ENCODE results near the gene ZDHHC5.
A peak's percentile ranks its signal among the peaks of the same experiment; 100 is the strongest.
"Not testable (repeated sequence)": the region's sequence is repeated elsewhere in the genome, so short reads cannot be mapped to it uniquely, and the experiment has no call there.

The ZDHHC5 gene

GRCh38 chr11:57675176-57675941, 7.4 kb downstream of the ZDHHC5 start:
- DNase-seq, result no peak

GRCh38 chr11:57679396-57679795, 11.5 kb downstream of the ZDHHC5 start:
- DNase-seq, result no peak

- DNase-seq, result no peak
Measured at GRCh38 chr11:57680552-57680874, 12.6 kb downstream of the ZDHHC5 start.

GRCh38 chr11:57681168-57681567, 13.3 kb downstream of the ZDHHC5 start:
- DNase-seq, result no peak

GRCh38 chr11:57690474-57690873, 22.6 kb downstream of the ZDHHC5 start:
- not testable (repeated sequence) for DNase-seq

DNA sequence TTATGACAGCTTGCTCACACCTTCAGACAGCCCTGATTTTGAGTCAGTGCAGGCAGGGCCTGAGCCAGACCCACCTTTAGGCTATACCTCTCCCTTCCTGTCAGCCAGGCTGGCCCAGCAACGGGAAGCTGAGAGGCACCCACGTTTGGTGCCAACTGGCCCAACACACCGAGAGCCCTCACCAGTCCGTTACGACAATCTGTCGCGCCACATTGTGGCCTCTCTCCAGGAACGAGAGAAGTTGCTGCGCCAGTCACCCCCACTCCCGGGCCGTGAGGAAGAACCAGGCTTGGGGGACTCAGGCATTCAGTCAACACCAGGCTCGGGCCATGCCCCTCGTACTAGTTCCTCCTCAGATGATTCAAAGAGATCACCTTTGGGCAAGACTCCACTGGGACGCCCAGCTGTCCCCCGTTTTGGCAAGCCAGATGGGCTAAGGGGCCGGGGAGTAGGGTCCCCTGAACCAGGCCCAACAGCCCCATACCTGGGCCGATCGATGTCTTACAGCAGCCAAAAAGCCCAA, 31.0 kb downstream of the ZDHHC5 start:
- no peak for DNase-seq

- no peak for DNase-seq
Measured at GRCh38 chr11:57699813-57700212, 31.9 kb downstream of the ZDHHC5 start.

DNA sequence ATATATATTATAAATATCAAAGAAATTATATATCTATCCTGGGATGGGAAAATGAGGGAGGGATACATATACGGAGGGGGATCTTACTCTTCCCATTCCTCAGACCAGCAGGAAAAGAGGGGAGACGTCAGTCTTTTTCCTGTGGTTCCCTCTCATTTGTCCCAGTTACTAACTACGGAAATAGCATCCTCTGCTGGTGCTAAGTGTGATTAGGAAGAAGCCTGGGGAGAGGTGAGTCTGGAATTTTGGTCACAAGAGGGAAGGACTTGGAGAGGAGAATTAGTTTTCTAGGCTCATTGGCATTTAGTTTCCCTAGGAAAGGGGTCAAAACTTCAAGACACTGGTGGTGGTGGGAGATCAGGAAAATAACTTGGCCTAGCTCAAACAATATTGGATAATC, 32.5 kb downstream of the ZDHHC5 start:
- DNase-seq, result no peak

DNA sequence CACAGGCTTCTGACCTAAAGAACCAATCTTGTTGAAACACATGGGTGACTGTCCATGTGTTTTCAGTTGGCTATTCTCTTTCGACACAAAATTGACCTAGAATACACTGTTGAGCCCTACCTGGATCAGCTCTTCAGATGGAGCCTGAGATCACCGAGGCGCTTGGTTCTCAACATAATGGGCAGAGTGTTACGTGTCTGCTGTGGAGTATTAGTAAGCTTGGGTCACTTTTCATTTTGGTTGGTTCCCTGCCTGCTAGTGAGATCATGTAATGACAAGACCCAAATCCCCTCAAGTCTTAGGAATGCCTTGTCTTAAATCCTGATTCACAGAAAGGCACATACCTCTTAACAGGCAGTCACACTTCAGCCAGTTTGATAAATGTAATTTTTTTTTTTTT, 35.4 kb downstream of the ZDHHC5 start:
- DNase-seq, result no peak

DNA sequence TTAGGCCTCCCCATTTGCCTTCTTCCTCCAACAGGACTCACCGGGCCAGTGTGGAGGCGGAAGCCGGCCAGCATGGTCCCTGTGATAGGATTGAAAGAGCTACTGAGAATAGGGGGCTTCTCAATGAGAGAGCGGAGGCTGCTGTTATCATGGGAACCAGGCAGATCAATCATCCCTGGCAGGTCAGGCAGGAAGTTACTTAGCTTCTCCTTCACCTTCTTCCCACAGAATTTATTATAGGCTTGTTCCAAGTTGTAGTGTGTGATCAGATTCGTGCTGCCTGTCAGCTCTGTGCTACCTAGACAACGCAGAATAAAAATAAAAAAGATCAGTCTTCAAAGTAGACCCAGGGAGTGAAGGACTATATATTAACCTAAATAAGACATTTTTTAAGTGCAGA, 37.0 kb downstream of the ZDHHC5 start:
- no peak for DNase-seq

GRCh38 chr11:57705432-57705831, 37.5 kb downstream of the ZDHHC5 start:
- DNase-seq, result not testable (repeated sequence)

DNA sequence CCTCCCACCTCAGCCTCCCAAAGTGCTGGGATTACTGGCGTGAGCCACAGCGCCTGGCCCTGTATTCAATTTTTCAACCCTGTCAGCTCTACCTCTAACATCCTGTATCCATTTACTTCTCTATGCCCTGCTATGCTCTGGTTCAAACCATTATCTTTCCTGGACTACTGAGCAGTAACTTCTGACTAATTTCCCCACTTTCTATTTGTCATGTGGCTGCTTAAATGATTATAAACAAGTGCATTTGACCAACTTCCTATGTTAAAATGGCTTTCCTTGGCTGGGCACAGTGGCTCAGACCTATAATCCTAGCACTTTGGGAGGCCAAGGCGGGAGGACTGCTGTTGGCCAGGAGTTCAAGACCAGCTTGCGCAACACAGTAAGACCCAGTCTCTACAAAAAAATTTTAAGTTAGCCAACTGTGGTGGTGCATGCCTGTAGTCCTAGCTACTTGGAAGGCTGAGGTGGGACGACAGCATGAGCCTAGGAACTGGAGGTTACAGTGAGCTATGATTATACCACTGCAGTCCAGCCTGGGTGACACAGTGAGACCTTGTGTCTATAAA, 42.0 kb downstream of the ZDHHC5 start:
- no peak for DNase-seq

DNA sequence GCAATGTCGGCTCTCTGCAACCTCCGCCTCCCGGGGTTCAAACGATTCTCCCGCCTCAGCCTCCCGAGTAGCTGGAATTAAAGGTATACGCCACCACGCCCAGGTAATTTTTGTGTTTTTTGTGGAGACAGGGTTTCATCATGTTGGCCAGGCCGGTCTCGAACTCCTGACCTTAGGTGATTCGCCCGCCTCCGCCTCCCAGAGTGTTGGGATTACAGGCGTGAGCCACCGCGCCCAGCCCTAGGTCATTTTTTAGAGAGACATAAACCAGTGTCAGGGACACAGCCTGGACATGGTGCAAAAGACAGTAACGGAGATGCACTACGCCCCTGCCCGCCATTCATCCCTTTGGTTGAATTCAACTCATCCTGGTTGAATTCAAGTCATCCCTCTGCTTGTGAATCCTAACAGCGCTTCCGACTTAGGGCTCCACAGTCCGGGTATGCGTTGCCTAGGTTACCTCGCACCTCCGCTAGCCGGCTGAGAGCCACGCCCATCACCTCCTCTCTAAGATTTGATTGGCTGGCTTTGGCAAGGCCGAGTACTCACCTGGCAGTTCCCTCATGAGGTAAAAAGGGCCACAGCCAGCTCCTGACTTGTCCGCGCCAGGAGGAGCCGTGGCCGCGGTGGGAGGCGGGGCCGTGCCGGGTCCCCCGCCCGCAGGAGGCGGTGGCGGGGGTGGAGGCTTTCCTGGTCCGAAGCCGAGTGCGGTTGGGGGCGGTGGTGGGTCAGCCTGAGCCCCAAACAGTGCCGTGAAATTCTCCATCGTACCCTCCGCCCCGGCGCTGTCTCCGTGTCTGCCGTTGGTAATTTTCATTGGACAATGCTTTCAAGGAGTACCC, 43.7 kb downstream of the ZDHHC5 start, which contains the start of gene MED19:
MED19 (minus strand) TSS at position 802 of the 842 bp plus-strand sequence; CDS start at position 766, 36 bp downstream.
- DNase-seq, result peak; percentile 73 to 81

DNA sequence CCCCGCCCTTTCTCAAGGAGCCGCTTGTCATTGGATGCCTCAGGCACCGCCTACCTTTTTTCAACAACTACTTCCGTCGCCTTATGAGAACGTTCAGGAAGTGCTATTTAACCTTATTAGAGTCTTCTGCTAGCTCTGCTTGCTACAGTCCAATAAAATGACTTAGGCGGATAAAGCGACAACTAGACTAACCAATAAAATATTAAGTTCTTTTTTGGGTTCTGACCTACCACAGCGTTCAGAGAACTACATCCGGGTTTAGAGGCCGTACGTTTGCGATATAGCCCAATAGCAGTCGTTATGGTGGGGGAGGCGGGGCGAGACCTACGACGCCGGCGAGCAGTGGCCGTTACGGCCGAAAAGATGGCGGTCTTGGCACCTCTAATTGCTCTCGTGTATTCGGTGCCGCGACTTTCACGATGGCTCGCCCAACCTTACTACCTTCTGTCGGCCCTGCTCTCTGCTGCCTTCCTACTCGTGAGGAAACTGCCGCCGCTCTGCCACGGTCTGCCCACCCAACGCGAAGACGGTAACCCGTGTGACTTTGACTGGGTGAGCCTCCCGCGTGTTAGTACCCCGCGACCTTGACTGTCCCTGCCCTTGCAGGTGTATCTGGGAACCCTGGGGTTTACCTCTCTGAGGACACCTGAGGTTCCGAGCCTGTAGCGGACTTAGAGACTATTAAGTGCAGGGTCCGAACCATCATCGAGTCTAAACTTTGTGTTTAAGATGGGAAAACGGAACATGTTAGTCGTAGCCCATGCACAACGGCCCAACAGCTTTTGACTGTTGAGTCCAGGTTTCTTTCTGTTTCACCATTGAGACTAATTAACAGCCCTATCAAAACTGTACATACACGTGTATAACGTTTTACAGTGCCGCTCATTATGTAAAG, 44.6 kb downstream of the ZDHHC5 start, which contains the start of gene TMX2:
TMX2 (plus strand) TSS at position 338 of the 895 bp plus-strand sequence; CDS start at position 364, 26 bp downstream.
- peak; percentile 90 to 92 for DNase-seq

DNA sequence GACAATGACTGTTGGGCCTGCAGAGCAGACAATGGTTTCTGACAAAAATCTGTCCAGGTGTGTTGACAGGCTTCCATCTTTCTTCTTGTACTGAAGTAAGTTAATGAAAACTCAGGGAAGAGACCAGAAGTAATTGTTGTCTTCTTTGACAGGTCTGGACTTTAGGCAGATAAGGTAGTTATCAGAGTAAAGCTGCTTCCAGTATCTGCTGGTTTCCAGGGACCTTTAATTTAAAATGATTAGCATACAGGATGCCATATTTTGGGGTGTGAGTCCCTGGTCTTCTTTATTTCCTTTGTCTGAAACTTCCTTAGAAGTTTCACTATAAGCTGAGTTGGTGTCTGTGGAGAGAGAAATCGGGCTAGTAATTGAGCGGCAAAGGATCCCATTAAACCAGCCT, 45.9 kb downstream of the ZDHHC5 start:
- DNase-seq, result no peak

- not testable (repeated sequence) for DNase-seq
Measured at GRCh38 chr11:57716726-57717125, 48.8 kb downstream of the ZDHHC5 start.

DNA sequence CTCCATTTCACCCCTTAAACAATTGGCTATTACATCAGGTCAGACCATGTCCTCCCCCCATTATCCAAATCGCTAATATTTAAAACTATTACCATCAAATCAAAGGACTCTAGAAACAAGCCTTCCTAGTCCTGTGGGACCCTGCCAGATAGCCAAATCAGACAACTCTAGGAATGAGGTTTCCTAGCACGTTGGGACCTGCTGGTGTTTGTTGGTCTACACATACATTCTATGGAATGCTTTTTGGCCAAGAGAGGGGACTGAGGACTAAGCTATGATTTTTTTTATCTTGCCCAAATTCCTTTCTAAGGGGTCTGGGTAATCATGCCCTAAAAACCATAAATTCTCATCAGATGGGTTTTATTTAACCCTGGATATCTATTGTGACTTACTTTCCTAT, 59.3 kb downstream of the ZDHHC5 start:
- no peak for DNase-seq

GRCh38 chr11:57728829-57729228, 60.9 kb downstream of the ZDHHC5 start:
- DNase-seq, result no peak

DNA sequence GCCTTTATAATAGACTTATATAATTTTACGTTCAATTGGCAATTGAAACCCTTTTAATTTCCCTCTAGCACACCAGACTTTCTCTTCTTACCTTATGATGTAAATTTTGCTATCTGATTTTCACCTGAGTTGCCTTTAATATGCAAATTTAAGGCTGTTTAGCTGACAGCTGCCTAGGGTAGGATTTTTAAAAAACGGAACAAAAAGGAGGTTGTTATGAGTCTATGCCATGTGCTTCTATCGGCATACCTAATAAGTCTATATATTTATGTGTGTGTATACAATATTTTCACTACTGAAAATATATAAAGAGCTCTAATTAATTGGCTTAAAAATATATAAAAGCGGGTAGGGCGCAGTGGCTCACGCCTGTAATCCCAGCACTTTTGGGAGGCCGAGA, 61.6 kb downstream of the ZDHHC5 start:
- no peak for DNase-seq

GRCh38 chr11:57732661-57733060, 64.7 kb downstream of the ZDHHC5 start:
- DNase-seq, result no peak

- DNase-seq, result no peak
Measured at GRCh38 chr11:57735619-57736298, 67.8 kb downstream of the ZDHHC5 start.

Measured in stimulated activated CD4-positive, alpha-beta T cell treated with anti-CD3 and anti-CD28 coated beads, Interleukin-2, amount 100 ng/mL, for 24 hours (primary cell).